Measurements from ENCODE around the gene KCNH6.

KCNH6 gene

DNA sequence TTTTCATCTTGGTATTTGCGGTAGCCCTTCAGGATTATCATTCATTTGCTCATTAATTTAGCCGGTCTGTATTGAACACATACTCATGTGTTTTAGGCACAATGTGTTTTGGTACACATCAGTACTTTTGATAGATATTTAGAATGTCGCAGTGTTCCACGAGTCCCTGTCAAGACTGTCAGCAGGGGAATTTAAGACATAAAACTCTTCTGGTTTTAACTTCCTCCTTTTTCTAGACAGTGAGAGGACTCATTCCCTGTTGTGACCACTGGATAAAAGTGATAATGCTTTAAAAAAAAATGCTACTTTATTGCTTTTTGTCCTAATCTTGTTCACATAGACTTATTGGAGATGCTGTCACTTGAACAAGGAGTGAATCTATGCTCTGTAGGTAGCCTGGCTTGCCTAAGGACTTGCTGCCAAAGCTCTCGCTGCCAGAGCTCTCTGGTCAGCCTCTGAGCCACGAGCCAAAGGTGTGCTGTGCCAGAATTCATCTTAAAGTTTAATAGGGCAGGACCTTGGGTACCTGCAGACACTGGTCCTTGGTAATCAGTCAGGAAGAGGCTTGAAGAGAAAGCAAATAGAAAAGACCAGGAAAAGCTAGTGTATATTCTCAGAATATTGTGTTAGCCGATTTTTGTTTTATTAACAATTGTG lies 32.5 kb downstream of the KCNH6 start:
- no peak for DNase-seq

DNA sequence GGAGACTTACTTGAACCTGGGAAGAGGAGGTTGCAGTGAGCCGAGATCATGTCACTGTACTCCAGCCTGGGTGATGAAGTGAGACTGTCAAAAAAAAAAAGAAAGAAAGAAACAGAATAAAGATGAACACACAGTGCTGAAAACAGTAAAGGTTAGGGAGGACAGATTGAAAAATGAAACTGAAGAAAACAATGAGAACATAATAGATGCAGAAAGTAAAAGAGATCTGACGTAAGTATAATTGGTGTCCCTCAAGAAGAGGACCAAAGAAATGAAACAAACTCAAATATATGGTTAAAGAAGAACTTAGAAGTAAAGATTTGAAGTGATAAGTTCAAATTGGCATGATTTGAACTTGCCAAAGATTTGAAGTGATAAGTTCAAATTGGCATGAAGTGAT lies 34.3 kb downstream of the KCNH6 start:
- no peak for DNase-seq

DNA sequence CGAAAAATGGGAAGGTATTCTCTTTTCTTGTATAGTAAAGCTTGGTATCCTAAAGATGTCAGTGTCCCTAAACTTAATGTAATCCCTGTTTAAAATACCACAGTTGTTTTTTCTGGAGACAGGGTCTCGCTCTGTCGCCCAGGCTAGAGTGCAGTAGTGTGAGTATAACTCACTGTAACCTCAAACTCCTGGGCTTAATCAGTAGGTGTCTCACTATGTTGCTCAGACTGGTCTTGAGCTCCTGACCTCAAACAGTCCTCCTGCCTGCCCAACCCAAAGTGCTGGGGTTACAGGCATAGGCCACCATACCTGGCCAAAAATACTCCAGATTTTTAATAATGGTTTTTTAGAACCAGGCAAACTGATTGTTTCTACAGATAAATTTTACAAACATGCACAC lies 35.3 kb downstream of the KCNH6 start:
- no peak for DNase-seq

DNA sequence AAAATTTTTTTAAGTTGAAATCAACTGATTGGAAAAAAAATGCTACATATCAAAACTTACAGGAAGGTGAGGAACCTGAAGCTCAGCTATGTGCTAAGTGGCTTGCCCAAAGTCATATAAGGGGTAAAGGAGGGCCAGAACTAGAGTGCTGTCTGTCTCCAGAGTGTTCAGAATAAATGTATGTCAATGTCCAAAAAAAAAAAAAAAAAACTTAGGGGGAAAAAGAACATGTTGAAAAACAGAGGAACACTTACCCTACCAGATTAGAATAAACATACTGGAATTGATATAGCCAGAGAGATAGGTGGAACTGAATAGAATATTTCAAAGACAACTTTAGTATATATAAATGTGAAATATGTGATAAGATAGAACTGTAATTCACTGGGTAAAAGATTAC lies 38.7 kb downstream of the KCNH6 start:
- no peak for DNase-seq

DNA sequence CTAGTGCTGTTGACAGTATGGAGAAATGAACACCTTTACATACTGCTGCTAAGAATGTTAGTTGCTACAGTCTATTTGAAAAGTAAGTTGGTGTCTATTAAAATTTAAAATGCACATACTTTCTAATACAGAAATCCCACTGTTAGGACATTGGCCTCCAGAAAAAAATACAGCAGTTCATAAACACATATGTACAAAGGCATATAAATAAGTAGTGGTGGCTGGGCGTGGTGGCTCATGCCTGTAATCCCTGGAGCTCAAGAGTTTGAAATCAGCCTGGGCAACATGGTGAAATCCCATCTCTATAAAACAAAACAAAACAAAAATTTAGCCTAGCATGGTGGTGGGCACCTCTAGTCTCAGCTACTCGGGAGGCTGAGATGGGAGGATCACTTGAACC lies 40.2 kb downstream of the KCNH6 start:
- DNase-seq, result no peak

DNA sequence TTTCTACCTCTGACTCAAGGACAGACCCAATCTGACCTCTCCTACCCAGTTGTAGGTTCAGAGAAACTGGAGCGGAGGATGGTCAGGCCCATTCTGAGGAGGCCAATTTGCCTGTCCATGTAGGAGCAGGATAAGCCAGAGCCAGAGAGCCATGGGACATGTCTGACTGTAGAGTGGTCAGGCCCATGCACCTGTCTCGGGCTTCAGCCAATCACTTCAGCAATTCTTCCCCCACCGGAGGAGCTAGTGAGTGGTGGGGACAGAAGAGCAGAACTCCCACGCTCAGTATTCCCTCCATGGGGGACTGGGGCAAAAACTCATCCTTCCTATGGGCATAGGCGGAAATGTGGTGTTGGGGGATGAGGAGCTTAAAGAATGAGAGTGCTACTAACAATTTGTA lies 41.4 kb downstream of the KCNH6 start:
- no peak for DNase-seq

DNA sequence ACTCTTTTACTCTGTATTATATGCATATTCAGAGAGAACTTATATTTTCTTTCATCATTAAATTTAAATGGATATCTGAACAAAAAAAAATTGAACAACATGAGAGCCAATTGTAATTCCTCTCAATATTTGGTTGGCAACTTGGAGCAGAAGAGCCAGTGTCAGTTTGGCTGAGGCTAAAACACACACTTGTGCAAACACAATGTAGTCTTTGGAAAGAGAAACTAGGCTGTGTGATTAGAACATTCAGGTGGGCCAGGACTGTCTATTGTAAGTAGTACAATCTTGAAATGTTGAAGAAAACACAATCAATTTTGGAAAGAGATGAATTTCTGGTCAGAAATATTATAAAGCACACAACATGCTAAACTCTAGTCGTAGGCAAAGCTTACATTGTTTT lies 44.1 kb downstream of the KCNH6 start:
- no peak for DNase-seq

DNA sequence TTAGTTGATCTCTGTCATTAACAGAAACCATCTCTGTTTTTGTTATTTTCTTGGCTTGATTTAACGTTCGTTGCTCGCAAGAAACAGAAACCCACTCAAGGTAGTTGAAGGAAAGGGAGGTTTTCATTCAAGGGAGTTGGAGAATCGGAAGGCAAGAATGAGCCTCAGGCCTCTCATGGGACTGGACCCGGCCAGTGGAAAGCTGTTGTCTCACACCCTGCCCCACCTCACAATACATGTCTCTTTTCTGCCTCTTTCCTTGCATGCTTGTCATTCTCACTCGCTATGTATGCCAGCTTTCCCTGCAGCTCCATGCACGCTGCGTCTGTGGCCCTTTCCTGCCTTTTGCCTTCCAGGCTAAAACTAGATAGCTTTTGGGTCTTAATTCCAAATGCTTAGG lies 45.4 kb downstream of the KCNH6 start:
- DNase-seq, result no peak

DNA sequence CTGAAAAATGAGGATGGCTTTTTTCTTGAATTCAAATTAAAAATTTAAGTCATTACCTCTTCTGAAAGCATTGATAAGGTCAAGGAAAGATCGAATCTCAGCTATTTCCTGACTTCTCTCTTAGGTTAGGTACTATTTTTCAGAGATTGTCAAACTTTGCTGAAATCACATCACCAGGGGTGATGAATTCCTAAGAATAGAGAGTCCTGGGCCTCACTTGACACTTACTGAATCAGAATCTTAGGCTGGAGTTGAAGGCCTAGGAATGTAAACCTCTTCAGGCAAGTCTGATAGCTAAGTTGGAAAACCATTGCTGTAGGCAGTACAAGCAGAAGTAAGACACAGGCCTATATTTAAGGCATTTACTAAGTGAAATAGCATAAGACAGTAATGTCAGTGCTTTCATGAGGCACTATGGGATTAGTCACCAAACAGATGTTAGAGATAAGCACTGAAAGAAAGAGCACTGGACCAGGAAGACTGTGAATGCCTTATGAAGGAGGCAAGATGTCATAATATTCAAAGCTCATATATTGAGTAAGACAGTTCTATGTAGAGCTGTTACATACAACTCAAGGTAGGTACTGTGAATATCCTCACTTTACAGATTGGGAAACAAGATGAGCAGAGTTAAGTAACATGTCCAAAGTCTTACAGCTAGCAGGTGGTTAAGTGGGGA lies 48.6 kb downstream of the KCNH6 start:
- DNase-seq, result no peak

DNA sequence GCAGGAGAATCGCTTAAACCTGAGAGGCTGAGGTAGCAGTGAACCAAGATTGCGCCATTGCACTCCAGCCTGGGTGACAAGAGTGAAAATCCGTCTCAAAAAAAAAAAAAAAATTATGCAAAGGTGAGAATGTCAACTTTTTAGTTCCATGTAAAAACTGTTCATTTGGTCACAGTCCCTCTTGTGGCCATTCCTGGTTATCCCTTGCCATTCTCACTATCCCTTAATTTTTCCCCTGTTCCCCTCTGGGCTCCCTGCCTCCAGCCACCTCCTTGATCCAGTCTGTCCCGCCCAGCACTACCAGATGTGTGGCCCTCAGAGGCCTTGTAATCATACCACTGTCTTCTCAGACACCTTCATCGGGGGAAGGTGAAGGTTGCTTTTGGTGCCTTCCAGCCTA lies 50.5 kb downstream of the KCNH6 start:
- DNase-seq, result no peak

DNA sequence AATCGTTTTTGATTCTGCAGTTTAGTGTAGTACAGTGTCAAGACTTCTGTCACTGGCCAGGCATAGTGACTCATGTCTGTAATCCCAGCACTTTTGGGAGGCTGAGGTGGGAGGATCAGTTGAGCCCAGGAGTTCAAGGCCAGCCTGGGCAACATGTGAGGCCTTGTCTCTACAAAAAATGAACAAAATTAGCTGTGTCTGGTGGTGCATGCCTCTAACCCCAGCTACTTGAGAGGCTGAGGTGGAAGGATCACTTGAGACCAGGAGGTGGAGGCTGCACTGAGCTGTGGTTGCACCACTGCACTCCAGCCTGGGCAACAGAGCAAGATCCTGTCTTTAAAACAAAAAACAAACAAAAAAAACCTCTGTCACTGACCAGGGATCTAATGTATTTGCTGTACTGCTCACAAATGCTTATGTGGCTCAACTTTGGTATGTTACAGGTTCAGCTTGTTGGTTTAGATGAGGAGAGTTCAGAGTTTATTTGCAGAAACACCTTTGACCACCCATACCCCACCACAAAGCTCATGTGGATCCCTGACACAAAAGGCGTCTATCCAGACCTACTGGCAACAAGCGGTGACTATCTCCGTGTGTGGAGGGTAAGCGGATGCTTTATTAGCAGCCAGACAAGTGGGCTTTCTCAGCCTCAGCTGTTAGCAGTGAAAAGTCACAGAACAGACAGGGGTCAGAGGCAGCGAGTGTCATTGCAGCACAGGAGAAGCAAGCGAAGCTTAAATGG lies 55.0 kb downstream of the KCNH6 start:
- no peak for DNase-seq

DNA sequence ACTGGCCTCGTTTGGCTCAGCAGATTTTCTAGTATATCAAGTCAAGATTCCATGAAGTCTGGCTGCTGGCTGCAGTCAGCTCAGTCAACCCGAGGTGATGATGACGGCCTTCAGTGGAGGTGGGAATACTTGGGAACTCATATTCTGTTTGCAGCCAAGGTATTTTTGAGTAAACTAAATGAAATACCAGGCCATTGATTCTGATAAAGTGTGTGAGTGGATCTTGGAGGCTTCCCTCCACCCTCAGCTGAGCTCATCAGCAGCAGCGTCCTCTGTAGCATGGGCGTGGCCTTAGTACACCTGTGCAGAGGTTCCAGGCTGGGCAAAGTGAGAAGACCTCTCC lies 55.6 kb downstream of the KCNH6 start:
- no peak for DNase-seq

DNA sequence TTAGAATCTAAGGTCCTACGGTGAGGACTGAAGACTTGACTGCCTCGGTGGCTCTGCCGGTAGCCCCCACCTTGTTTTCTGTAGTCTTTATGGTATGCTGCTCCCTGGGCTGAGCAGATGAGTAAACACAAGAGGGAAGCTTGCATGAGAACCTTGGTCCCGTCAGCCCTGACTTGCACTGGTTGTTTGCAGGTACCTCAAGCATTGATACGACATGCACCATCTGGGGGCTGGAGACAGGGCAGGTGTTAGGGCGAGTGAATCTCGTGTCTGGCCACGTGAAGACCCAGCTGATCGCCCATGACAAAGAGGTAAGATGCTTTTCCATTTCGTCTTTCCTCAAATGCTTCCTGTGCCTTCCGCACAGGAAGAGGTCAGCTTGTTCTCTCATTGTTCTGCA lies 56.5 kb downstream of the KCNH6 start:
- no peak for DNase-seq

DNA sequence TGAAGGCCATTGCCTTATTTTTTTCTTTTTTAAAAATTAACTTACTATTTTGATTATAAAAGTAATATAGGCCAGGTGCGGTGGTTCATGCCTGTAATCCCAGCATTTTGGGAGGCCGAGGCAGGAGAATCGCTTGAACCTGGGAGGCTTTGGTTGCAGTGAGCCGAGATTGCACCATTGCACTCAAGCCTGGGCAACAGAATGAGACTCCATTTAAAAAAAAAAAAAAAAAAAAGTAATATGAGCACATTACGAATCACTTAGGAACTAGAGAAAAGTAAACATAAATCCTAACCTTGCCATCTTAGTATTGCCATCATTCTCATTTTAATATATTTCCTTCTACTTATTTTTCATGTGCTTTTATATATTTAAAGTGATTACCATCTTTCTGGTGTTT lies 64.6 kb downstream of the KCNH6 start:
- no peak for DNase-seq

DNA sequence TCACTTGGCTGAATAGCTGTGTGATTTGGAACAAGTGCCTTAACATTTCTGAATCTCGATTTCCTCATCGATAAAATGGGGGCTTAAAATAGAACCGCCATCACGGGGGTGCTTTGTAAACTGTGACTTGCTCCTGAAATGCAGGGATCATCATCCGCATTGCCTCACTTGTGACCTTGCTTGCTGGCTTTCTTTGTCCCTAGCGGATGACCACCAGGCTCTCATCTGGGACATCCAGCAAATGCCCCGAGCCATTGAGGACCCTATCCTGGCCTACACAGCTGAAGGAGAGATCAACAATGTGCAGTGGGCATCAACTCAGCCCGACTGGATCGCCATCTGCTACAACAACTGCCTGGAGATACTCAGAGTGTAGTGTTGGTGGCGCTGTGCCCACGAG lies 65.6 kb downstream of the KCNH6 start:
- DNase-seq, result no peak

DNA sequence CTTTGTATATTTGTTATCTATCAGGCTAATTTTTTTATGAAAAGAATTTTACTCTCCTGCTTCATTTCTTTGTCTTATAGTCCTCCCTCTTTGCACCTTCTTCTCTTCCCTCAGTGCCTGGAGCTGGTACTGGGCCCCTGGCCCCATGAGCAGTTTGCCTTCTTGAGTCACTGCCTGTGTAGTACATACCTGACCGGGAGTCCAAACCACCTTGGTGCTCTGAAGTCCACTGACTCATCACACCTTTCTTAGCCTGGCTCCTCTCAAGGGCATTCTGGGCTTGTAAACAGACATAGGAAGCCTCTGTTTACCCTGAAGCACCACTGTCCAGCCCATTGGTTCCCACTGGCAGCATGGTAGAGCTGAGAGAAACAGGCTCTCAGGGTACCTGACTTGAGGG lies 66.5 kb downstream of the KCNH6 start:
- no peak for DNase-seq

DNA sequence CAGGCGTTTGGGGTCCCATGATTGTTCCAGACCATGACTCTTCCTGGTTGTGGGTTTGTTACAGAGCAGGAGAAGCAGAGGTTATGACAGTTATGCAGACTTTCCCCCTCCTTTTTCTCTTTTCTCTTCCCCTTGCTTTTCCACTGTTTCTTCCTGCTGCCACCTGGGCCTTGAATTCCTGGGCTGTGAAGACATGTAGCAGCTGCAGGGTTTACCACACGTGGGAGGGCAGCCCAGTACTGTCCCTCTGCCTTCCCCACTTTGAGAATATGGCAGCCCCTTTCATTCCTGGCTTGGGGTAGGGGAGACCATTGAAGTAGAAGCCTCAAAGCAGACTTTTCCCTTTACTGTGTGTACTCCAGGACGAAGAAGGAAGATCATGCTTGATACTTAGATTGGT lies 69.6 kb downstream of the KCNH6 start:
- DNase-seq, result no peak

DNA sequence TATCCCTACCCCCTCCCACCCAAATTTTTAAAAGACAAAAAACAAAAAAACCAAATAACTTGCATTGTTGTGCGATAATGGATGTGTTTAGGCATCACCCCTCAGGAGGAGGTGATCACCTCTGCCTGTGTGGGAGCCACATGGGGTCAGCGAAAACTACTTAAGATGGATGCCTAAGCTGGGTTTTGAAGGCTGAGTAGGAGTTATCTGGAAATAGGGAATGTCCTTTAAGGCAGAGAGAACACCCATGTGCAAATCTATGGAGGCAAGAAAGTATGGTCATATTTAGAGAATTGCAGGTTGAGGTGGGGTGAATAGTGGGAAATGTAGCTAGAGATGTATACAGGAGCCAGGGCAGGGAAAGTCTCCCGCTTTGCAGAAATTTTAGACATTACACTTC lies 72.0 kb downstream of the KCNH6 start:
- no peak for DNase-seq
